Measurements from ENCODE around the gene TDRD12.

The TDRD12 gene

GRCh38 chr19:32872391-32872790 lies 152.8 kb downstream of the TDRD12 start:
- no peak for DNase-seq

- DNase-seq: no peak
Measured at GRCh38 chr19:32873247-32873959, 153.8 kb downstream of the TDRD12 start.

GRCh38 chr19:32874605-32875004 lies 155.0 kb downstream of the TDRD12 start:
- no peak for DNase-seq

- no peak for DNase-seq
Measured at GRCh38 chr19:32875428-32875827, 155.9 kb downstream of the TDRD12 start.

GRCh38 chr19:32876236-32876918 lies 156.8 kb downstream of the TDRD12 start:
- no peak for DNase-seq

- DNase-seq: no peak
Measured at GRCh38 chr19:32876919-32877285, 157.3 kb downstream of the TDRD12 start.

All from NCI-H2171 (cell line).